ENCODE results near the gene KCNQ5.
"Not testable (repeated sequence)": the region's sequence is repeated elsewhere in the genome, so short reads cannot be mapped to it uniquely, and the experiment has no call there.

KCNQ5 gene

GRCh38 chr6:72966628-72967280, 344.9 kb downstream of the KCNQ5 start:
- no peak for DNase-seq

DNA sequence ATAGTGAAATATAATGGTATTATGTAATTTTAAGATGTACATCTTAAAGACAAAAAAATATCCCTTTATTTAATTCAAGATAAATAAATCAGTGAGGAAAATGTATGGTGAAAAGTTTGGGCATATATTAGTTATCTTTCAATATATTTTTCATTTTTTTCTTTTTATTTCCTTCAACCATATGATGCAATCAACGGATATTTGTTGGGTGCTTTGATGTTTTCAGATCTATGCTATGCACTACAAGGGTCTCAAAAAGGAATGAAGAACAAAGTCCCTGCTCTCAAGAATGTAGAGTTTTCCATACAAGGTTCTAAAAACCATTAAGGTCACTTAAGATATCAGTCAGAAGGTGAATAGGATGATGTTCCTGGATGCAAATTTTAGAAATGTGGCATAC, 345.5 kb downstream of the KCNQ5 start:
- DNase-seq: no peak

GRCh38 chr6:72968704-72969103, 346.8 kb downstream of the KCNQ5 start:
- peak; percentile 67 for DNase-seq

- DNase-seq: no peak
Measured at GRCh38 chr6:72969666-72970065, 347.8 kb downstream of the KCNQ5 start.

- DNase-seq: peak; percentile 70
Measured at GRCh38 chr6:72972579-72972978, 350.7 kb downstream of the KCNQ5 start.

GRCh38 chr6:72974276-72974675, 352.4 kb downstream of the KCNQ5 start:
- DNase-seq: peak; percentile 89

GRCh38 chr6:72975352-72975752, 353.5 kb downstream of the KCNQ5 start:
- DNase-seq: no peak

- no peak for DNase-seq
Measured at GRCh38 chr6:72976484-72976883, 354.6 kb downstream of the KCNQ5 start.

DNA sequence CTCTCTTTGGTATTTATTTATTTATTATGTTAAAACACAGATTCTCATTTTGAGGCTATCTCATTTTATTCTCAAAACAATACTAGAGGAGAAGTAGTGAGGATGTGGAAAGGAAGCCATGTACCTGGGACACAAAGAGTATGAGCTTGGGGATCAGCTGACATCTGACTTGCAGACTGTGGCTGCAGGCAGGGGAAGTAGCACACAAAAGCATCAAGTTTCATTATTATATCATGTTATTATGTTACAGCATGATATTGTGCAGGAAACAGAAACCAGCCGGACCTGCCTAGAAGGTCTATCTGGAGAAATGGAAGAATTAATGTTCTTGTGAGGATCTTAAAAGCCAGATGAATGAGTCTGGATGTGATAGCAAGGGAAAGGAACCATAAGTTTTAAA, 355.2 kb downstream of the KCNQ5 start:
- peak; percentile 74 for DNase-seq

- DNase-seq: not testable (repeated sequence)
Measured at GRCh38 chr6:72978808-72979207, 356.9 kb downstream of the KCNQ5 start.

- DNase-seq: not testable (repeated sequence)
Measured at GRCh38 chr6:72984189-72984831, 362.4 kb downstream of the KCNQ5 start.

- DNase-seq: no peak
Measured at GRCh38 chr6:72984981-72985665, 363.3 kb downstream of the KCNQ5 start.

DNA sequence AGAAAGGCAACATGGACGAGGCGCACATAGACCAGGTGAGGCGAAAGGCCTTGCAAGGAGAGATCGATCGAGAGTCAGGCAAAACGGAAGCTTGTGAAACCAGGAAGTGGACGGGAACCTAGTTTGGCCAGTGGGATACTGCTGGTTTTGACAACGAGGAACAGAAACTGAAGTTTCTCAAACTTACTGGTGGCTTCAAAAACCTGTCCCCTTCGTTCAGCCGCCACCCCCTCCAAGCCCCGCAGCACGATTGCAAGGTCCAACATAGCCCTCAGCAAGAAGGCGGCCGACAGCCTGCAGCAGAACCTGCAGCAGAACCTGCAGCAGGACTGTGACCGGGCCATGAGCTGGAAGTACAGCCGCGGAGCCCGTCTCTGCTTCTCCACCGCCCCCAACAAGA, 365.4 kb downstream of the KCNQ5 start:
- DNase-seq: no peak

DNA sequence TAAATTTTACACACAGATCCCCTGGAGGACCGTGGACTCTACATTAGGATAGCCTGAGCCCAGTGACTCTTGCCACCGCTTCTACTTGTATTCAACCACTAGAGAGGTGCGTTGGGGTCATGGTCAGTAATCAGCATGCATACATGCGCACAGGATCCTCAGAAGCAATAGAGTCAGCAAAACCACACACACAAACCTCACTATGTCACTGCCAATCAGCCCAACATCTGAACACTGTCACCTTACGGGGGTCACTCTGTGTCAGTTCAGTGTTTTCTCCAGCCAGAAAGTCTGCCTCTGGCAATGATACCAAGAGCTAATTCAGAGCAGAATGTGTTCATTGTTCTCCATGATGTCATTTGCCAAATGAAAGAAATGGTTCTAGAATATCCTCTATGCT, 378.1 kb downstream of the KCNQ5 start:
- no peak for DNase-seq

DNA sequence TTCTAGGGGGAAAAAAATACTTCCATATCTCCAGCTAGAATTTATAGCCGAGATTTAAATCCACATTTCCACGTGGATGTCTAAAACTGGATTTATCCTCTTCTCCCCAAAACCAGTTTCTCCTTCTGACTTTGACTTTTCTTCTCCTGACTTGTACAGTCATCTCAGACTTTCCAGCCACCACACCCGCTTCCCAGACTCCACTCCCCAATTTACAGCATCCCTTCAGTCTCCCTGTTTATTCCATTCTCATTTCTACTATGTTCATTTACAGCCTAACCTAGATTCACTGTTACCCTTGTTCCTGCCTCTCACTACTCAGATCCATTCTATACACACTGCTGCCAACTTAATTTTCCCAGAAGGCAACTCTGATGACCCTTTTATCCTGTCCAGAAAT, 378.6 kb downstream of the KCNQ5 start:
- DNase-seq: no peak

DNA sequence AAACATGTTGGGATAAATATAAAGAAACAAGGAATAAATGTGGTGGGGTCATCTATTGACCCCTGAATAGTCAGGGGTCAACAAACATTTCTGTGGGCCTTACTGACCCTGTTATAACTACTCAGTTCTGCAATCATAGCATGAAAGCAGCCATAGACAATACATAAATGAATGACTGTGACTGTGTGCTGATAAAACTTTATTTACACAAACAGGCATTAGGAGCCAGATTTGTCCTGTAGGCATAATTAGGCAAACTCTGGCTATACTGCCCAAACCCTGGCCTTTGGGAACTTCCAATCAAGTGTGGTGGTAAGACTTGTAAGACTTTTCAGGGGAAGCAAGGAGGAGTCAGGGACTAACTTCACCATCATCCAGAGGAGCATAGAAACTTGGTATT, 380.7 kb downstream of the KCNQ5 start:
- DNase-seq: no peak

- no peak for DNase-seq
Measured at GRCh38 chr6:73003302-73003701, 381.4 kb downstream of the KCNQ5 start.

DNA sequence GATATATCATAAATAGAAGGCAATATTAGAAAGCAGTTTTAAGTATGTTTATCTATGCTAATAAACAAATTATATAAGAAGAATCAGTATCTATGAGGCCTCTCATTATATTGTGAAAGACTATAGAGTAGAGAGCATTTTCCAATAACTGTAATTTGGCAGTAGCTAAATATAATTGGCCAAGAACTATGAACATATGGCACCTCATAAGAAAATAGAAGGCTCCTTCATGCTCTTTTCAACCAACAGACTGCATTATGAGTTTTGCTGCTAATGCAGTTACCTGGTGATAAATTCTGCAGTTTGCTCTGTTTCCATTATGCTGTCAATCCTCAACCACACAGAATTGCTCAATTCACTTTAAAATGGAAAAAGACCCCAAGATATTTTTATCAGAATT, 382.4 kb downstream of the KCNQ5 start:
- DNase-seq: no peak

DNA sequence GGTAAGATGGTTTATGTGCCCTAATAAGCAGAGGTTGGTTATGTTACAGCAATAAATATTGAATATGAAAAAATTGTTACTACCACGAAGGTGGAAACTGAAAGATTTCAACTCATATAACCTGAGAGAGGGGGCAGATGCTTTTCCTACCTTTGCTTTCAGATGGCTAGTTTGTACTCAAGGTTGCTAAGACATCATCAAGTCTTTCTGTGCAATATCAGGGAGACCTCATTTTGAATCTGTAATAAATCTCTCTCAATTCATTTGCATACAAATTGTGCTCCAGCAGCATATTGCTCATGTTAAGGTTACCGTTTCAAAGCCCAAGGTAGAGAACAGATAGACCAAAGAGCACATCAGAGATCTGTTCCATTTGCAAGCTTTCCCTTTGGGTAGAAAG, 383.0 kb downstream of the KCNQ5 start:
- DNase-seq: no peak

DNA sequence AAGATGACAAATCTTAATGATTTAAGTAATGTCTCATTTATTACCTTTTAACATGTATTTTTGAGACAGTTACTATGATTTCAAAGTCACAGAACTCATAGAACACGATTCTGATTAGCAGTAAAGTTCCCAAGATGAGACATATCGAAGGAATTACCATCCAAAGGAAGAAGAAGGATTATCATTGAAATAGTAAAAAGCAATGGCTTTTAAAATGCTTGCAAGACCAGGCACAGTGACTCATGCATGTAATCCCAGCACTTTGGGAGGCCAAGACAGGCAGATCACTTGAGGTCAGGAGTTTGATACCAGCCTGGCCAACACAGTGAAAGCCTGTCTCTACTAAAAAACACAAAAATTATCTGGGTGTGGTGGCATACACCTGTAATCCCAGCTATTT, 384.3 kb downstream of the KCNQ5 start:
- DNase-seq: no peak

GRCh38 chr6:73011945-73012344, 390.1 kb downstream of the KCNQ5 start:
- no peak for DNase-seq

GRCh38 chr6:73017476-73017875, 395.6 kb downstream of the KCNQ5 start:
- no peak for DNase-seq

GRCh38 chr6:73024598-73024997, 402.7 kb downstream of the KCNQ5 start:
- DNase-seq: no peak

GRCh38 chr6:73027691-73028090, 405.8 kb downstream of the KCNQ5 start:
- DNase-seq: no peak
